ENCODE measurements around the gene GALNT2.

Gene GALNT2

GRCh38 chr1:230279583-230279945 is 212.5 kb downstream of the GALNT2 start:
- Histone ChIP-seq H3K9me3 (ENCODE audit: control insufficient read depth in 2 of 2, low read length in 2 of 2) (no peaks in the 10 kb centered on the region), H3K27ac (ENCODE audit: low read depth in 2 of 2, low read length in 2 of 2) (no peak overlapping the region)

GRCh38 chr1:230280054-230280795 is 213.2 kb downstream of the GALNT2 start:
- Histone ChIP-seq H3K9me3 (ENCODE audit: control insufficient read depth in 2 of 2, low read length in 2 of 2) (no peaks in the 10 kb centered on the region), H3K4me3 (ENCODE audit: low read length in 2 of 2) (no peak overlapping the region), H3K27ac (ENCODE audit: low read depth in 2 of 2, low read length in 2 of 2) (no peak overlapping the region), H3K4me1 (ENCODE audit: control insufficient read depth in 2 of 2, insufficient read depth in 2 of 2, low read length in 2 of 2) (peaks cover 11 to 18% of the 10 kb centered on the region in 2 donors), H3K9ac (ENCODE audit: low read depth in 1 of 2, low read length in 2 of 2) (no peak overlapping the region), H3K27me3 (ENCODE audit: control insufficient read depth in 2 of 2, insufficient read depth in 2 of 2, low read length in 2 of 2) (no peaks in the 10 kb centered on the region), H3K36me3 (ENCODE audit: control insufficient read depth in 2 of 2, insufficient read depth in 2 of 2, low read length in 2 of 2) (peaks cover 11 to 26% of the 10 kb centered on the region in 2 donors)

More at GRCh38 chr1:230279583-230279945, 212.5 kb downstream of the GALNT2 start:
- H3K4me1 ChIP-seq (ENCODE audit: control insufficient read depth in 2 of 2, insufficient read depth in 2 of 2, low read length in 2 of 2) = peaks cover 11 to 18% of the 10 kb centered on the region in 2 donors
- no peaks in the 10 kb centered on the region for H3K27me3 ChIP-seq (ENCODE audit: control insufficient read depth in 2 of 2, insufficient read depth in 2 of 2, low read length in 2 of 2)
- peaks cover 11 to 27% of the 10 kb centered on the region in 2 donors for H3K36me3 ChIP-seq (ENCODE audit: control insufficient read depth in 2 of 2, insufficient read depth in 2 of 2, low read length in 2 of 2)
- no peak overlapping the region for H3K9ac ChIP-seq (ENCODE audit: low read depth in 1 of 2, low read length in 2 of 2)
- no peak overlapping the region for H3K4me3 ChIP-seq (ENCODE audit: low read length in 2 of 2)

GRCh38 chr1:230280906-230281413 is 213.9 kb downstream of the GALNT2 start:
- Histone ChIP-seq H3K36me3 (ENCODE audit: control insufficient read depth in 2 of 2, insufficient read depth in 2 of 2, low read length in 2 of 2) (peaks cover 11 to 26% of the 10 kb centered on the region in 2 donors), H3K4me1 (ENCODE audit: control insufficient read depth in 2 of 2, insufficient read depth in 2 of 2, low read length in 2 of 2) (peaks cover 11 to 18% of the 10 kb centered on the region in 2 donors), H3K9ac (ENCODE audit: low read depth in 1 of 2, low read length in 2 of 2) (no peak overlapping the region), H3K9me3 (ENCODE audit: control insufficient read depth in 2 of 2, low read length in 2 of 2) (no peaks in the 10 kb centered on the region), H3K27me3 (ENCODE audit: control insufficient read depth in 2 of 2, insufficient read depth in 2 of 2, low read length in 2 of 2) (no peaks in the 10 kb centered on the region), H3K4me3 (ENCODE audit: low read length in 2 of 2) (no peak overlapping the region), H3K27ac (ENCODE audit: low read depth in 2 of 2, low read length in 2 of 2) (peak overlapping the region in 1 of 2 donors; percentile 17)

- Histone ChIP-seq H3K27ac (ENCODE audit: low read depth in 2 of 2, low read length in 2 of 2) (peak overlapping the region; percentile 17 to 32), H3K36me3 (ENCODE audit: control insufficient read depth in 2 of 2, insufficient read depth in 2 of 2, low read length in 2 of 2) (peaks cover 8 to 20% of the 10 kb centered on the region in 2 donors), H3K27me3 (ENCODE audit: control insufficient read depth in 2 of 2, insufficient read depth in 2 of 2, low read length in 2 of 2) (no peaks in the 10 kb centered on the region), H3K4me3 (ENCODE audit: low read length in 2 of 2) (no peak overlapping the region), H3K9me3 (ENCODE audit: control insufficient read depth in 2 of 2, low read length in 2 of 2) (no peaks in the 10 kb centered on the region), H3K9ac (ENCODE audit: low read depth in 1 of 2, low read length in 2 of 2) (no peak overlapping the region), H3K4me1 (ENCODE audit: control insufficient read depth in 2 of 2, insufficient read depth in 2 of 2, low read length in 2 of 2) (peaks cover 11 to 18% of the 10 kb centered on the region in 2 donors)
These were observed 214.5 kb downstream of the GALNT2 start for GRCh38 chr1:230281556-230281955.

- Histone ChIP-seq H3K4me1 (ENCODE audit: control insufficient read depth in 2 of 2, insufficient read depth in 2 of 2, low read length in 2 of 2) (peaks cover 11 to 18% of the 10 kb centered on the region in 2 donors), H3K27me3 (ENCODE audit: control insufficient read depth in 2 of 2, insufficient read depth in 2 of 2, low read length in 2 of 2) (no peaks in the 10 kb centered on the region), H3K27ac (ENCODE audit: low read depth in 2 of 2, low read length in 2 of 2) (peak overlapping the region; percentile 52 to 53), H3K9me3 (ENCODE audit: control insufficient read depth in 2 of 2, low read length in 2 of 2) (no peaks in the 10 kb centered on the region), H3K4me3 (ENCODE audit: low read length in 2 of 2) (no peak overlapping the region), H3K36me3 (ENCODE audit: control insufficient read depth in 2 of 2, insufficient read depth in 2 of 2, low read length in 2 of 2) (peaks cover 8 to 17% of the 10 kb centered on the region in 2 donors), H3K9ac (ENCODE audit: low read depth in 1 of 2, low read length in 2 of 2) (no peak overlapping the region)
These were observed 215.1 kb downstream of the GALNT2 start for GRCh38 chr1:230282157-230282556.

GRCh38 chr1:230283678-230284077 is 216.6 kb downstream of the GALNT2 start:
- H3K9me3 ChIP-seq (ENCODE audit: control insufficient read depth in 2 of 2, low read length in 2 of 2) = no peaks in the 10 kb centered on the region
- peaks cover 0 to 4% of the 10 kb centered on the region in 2 donors for H3K27me3 ChIP-seq (ENCODE audit: control insufficient read depth in 2 of 2, insufficient read depth in 2 of 2, low read length in 2 of 2)
- H3K36me3 ChIP-seq (ENCODE audit: control insufficient read depth in 2 of 2, insufficient read depth in 2 of 2, low read length in 2 of 2) = peaks cover 8 to 17% of the 10 kb centered on the region in 2 donors
- peaks cover 11 to 18% of the 10 kb centered on the region in 2 donors for H3K4me1 ChIP-seq (ENCODE audit: control insufficient read depth in 2 of 2, insufficient read depth in 2 of 2, low read length in 2 of 2)
- no peak overlapping the region for H3K9ac ChIP-seq (ENCODE audit: low read depth in 1 of 2, low read length in 2 of 2)
- no peak overlapping the region for H3K27ac ChIP-seq (ENCODE audit: low read depth in 2 of 2, low read length in 2 of 2)
- H3K4me3 ChIP-seq (ENCODE audit: low read length in 2 of 2) = no peak overlapping the region

- peaks cover 3 to 8% of the 10 kb centered on the region in 2 donors for H3K36me3 ChIP-seq (ENCODE audit: control insufficient read depth in 2 of 2, insufficient read depth in 2 of 2, low read length in 2 of 2)
- no peak overlapping the region for H3K4me3 ChIP-seq (ENCODE audit: low read length in 2 of 2)
- H3K27ac ChIP-seq (ENCODE audit: low read depth in 2 of 2, low read length in 2 of 2) = no peak overlapping the region
- H3K9ac ChIP-seq (ENCODE audit: low read depth in 1 of 2, low read length in 2 of 2) = no peak overlapping the region
- peaks cover 0 to 4% of the 10 kb centered on the region in 2 donors for H3K27me3 ChIP-seq (ENCODE audit: control insufficient read depth in 2 of 2, insufficient read depth in 2 of 2, low read length in 2 of 2)
- peaks cover 11 to 18% of the 10 kb centered on the region in 2 donors for H3K4me1 ChIP-seq (ENCODE audit: control insufficient read depth in 2 of 2, insufficient read depth in 2 of 2, low read length in 2 of 2)
- H3K9me3 ChIP-seq (ENCODE audit: control insufficient read depth in 2 of 2, low read length in 2 of 2) = no peaks in the 10 kb centered on the region
These were observed 217.9 kb downstream of the GALNT2 start for GRCh38 chr1:230284891-230285290.

- peaks cover 10 to 18% of the 10 kb centered on the region in 2 donors for H3K4me1 ChIP-seq (ENCODE audit: control insufficient read depth in 2 of 2, insufficient read depth in 2 of 2, low read length in 2 of 2)
- no peak overlapping the region for H3K9ac ChIP-seq (ENCODE audit: low read depth in 1 of 2, low read length in 2 of 2)
- no peak overlapping the region for H3K27ac ChIP-seq (ENCODE audit: low read depth in 2 of 2, low read length in 2 of 2)
- no peak overlapping the region for H3K4me3 ChIP-seq (ENCODE audit: low read length in 2 of 2)
- H3K9me3 ChIP-seq (ENCODE audit: control insufficient read depth in 2 of 2, low read length in 2 of 2) = no peaks in the 10 kb centered on the region
- peaks cover 0 to 3% of the 10 kb centered on the region in 2 donors for H3K36me3 ChIP-seq (ENCODE audit: control insufficient read depth in 2 of 2, insufficient read depth in 2 of 2, low read length in 2 of 2)
- peaks cover 0 to 4% of the 10 kb centered on the region in 2 donors for H3K27me3 ChIP-seq (ENCODE audit: control insufficient read depth in 2 of 2, insufficient read depth in 2 of 2, low read length in 2 of 2)
These were observed 218.3 kb downstream of the GALNT2 start for GRCh38 chr1:230285351-230285750.

GRCh38 chr1:230286166-230286889 is 219.3 kb downstream of the GALNT2 start:
- no peak overlapping the region for H3K9ac ChIP-seq (ENCODE audit: low read depth in 1 of 2, low read length in 2 of 2)
- peaks cover under 1 to 10% of the 10 kb centered on the region in 2 donors for H3K4me1 ChIP-seq (ENCODE audit: control insufficient read depth in 2 of 2, insufficient read depth in 2 of 2, low read length in 2 of 2)
- H3K27ac ChIP-seq (ENCODE audit: low read depth in 2 of 2, low read length in 2 of 2) = no peak overlapping the region
- peaks cover 0 to 4% of the 10 kb centered on the region in 2 donors for H3K27me3 ChIP-seq (ENCODE audit: control insufficient read depth in 2 of 2, insufficient read depth in 2 of 2, low read length in 2 of 2)
- no peak overlapping the region for H3K4me3 ChIP-seq (ENCODE audit: low read length in 2 of 2)
- H3K9me3 ChIP-seq (ENCODE audit: control insufficient read depth in 2 of 2, low read length in 2 of 2) = no peaks in the 10 kb centered on the region
- no peaks in the 10 kb centered on the region for H3K36me3 ChIP-seq (ENCODE audit: control insufficient read depth in 2 of 2, insufficient read depth in 2 of 2, low read length in 2 of 2)

GRCh38 chr1:230286890-230287269 is 219.8 kb downstream of the GALNT2 start:
- H3K27me3 ChIP-seq (ENCODE audit: control insufficient read depth in 2 of 2, insufficient read depth in 2 of 2, low read length in 2 of 2) = peaks cover 0 to 4% of the 10 kb centered on the region in 2 donors
- H3K9me3 ChIP-seq (ENCODE audit: control insufficient read depth in 2 of 2, low read length in 2 of 2) = no peaks in the 10 kb centered on the region
- H3K9ac ChIP-seq (ENCODE audit: low read depth in 1 of 2, low read length in 2 of 2) = no peak overlapping the region
- H3K27ac ChIP-seq (ENCODE audit: low read depth in 2 of 2, low read length in 2 of 2) = no peak overlapping the region
- H3K36me3 ChIP-seq (ENCODE audit: control insufficient read depth in 2 of 2, insufficient read depth in 2 of 2, low read length in 2 of 2) = no peaks in the 10 kb centered on the region
- H3K4me1 ChIP-seq (ENCODE audit: control insufficient read depth in 2 of 2, insufficient read depth in 2 of 2, low read length in 2 of 2) = peaks cover 0 to 5% of the 10 kb centered on the region in 2 donors
- no peak overlapping the region for H3K4me3 ChIP-seq (ENCODE audit: low read length in 2 of 2)
